Stimulated activated naive CD4-positive, alpha-beta T cell (primary cell): ENCODE measurements around the gene TMEM229B.
A peak's percentile ranks its signal among the peaks of the same experiment; 100 is the strongest.

Experiments used
- DNase-seq, 6 experiments: peaks; one replicate each; lab custom pipeline; 2025; lab: John Stamatoyannopoulos, UW

Gene TMEM229B

DNA sequence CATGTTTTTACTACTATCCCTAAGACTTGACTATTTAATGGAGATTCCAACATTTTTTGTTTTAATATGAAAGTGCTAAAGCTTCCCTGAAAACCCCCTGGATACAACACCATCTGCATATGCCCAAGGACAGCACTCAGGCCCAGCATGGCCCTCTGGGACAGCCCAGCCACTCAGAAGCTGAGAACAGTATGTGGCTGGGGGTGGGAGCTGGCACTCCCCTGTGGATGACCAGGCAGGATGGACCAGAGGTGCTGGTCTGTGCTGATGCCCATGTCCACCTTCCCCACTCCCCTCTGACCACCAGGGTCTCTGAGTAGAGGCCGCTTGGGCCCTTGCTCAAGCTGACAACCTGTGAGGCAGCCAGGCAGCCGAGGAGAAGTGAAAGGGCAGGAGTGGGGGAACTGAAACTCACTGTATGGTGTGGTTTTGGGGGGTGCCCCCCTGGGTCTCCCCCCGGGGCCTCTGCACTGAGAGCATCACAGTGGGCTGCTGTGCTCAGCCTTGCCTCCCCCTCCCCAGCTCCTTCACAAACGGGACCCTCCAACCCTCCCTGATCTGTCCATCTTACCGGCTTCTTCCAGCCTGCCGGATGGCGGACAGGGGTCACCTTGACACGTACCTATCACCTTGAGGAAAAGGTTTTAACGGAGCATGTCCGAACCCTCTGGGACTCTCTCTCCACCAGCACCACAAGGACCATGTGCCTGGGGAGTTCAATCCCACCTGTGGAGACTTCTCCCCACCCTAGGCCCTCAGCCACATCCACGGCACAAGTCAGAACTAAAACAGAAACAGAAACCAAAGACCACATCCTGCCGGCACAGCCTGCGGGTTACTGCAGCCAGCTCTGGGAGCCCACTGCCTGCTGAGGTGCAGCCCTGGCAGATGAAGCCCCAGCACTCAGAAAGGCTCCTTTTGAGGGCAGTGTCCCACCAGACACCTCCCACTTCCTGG is at the start of gene TMEM229B:
Gene TMEM229B, minus strand, starts transcription at position 785 of the 957 bp plus-strand sequence. CDS start 14,798 bp downstream, outside the sequence.
- peak; percentile 25 to 84 (median 65) for DNase-seq

DNA sequence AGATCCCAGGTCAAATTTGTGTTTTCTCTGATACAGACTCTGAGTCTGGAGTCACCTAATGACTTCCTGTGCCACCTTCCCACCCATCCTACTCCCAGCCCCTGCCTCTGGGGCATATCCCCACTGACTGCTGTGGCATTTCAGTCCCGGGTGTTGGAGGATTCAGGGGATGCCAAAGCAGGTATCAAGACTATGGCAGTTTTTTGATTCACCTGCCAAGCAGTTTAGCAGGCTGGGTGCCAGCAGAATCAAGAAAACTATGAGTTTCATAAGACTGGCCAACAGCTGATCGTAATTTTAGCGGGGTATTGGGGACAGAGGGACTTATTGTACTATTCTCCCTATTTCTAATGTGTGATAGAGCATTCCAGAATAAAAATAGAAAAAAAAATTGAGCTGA is 49.2 kb upstream of the TMEM229B start:
- no peak for DNase-seq

DNA sequence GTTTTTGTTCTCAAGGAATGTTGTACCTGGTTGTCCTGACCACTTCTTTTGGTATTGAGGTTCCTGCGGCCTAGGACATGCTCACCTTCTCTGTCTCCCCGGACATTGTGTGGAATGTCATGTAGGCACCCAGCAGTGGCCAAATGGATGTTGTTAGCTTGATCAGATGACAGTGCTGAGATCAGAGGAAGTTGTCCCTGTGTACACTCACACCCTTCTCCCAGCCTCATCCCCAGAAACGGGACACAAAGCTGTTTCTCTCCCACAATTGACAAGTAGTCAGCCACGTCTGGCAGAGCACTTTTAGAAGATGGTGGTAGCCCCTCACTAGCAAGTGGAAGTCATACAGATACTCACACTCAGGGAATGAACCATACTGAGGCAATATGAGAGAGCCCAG is 47.6 kb upstream of the TMEM229B start:
- no peak for DNase-seq

DNA sequence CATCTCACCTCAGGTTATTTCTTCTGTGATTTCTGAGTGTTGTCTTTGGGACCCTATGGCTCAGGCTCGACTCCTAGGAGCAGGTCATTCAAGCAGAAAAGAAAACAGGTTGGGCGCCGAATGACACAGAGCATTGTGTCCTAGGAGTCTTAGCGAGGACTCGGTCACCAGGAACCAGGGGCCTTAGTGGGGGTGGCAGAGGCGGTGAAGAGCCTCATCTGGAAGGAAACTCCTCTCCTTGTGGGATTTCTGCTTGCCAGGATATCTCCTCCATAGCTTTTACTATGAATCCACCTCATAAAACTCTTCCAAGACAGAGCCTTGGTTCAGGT is 45.2 kb upstream of the TMEM229B start:
- DNase-seq, result no peak

DNA sequence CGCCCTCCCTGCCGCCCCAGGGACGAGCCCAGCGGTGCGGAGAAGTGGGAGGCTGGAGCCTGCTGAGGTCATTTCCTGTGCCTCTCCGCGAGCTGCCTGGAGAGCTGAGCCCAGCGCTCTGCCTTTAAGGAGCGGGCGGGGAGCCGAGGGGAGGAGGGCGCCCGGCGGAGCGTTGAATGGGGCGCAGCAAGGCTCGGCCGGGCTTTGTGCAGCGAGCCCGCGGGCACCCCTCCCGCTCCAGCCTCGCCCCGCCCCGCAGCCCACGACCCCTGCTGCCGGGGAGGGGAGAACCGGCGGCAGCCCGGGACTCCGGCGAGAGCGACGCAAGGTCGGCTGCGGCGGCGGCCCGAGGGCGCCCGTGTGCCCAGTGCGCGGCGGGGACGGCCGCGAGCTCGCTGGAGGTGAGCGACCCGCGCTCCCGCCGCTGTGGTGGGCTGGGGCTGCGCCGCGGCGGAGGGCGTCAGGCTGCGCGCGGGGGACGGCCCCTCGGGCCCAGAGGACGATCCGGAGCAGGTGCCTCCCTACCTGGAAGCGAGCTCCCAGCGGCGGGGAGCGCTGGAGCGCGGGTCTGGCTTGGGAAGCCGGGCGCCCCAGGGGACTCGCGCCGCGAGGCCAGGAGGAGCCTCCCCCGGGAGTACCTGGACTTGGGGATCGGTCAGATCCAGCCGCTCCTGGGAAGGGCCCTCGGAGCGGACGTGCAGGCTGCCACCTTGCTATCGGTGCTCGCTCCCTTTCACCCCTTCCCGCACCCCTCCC is 44.7 kb upstream of the TMEM229B start, which contains the start of gene PLEKHH1:
Gene PLEKHH1, plus strand, starts transcription at position 293 of the 756 bp plus-strand sequence. CDS start 8,578 bp downstream, outside the sequence.
- DNase-seq, result peak in 5 of 6 experiments; percentile 11 to 20 (median 12)

DNA sequence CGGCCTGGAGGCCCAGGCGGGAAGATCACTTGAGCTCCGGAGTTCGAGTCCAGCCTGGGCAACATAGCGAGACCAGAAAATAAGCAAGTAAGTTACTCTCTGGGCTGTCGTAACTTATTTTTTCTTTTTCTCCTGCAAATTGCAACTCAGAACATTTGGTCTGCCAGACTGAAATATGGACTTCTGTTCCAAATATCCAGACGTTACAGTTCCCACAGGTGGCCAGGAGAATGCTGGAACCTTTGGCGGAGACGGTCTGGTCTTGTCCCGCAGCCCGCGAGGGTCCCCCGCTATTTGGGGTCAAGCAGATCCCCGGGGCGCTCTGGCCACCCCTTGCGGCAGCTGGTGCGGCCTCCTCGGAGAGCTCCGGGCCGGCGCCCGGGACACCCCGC is 44.1 kb upstream of the TMEM229B start:
- DNase-seq, result no peak

DNA sequence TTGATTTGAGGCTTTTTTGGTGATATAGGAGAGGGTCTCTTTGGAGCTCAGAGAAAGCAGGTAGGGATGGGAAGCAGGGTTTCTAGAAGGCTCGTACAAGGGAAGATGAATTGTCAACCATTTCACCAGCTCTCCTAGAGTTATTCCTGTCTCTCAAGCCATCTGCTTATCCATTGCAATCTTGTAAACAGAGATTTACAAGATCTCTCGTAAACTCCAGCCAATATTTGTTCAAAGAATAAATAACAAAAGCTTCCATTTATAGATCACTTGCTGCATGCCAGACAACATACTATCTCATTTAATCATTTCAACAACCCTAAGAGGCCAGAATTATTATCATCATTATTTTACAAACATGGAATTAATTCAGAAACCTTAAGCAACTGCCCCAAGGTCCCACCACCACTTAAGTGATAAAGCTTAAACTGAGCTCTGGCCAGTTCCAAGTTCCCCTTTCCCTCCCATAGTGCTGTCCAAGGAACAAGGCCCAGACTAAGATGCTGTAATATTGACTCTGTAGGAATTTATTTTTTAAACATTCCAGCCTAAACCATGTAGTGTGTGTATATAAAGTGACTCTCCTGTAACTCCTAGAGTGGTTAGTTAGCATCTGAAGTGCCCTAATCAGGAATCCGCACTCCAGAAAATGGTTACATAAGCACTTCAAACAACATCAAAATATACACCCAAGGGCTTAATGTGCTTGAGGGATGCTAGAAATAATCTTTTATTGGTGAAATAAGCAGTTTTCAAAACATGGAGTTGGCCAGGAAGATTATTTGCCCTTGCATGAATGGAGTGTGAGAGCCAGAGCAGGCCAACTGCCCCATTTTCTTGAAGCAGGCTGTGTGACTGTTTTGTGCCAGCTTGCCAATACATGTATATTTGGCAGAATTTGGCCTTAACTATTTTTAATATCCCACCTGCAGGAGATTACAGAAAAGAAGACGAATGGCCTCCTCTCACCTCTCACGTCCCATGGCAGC is 41.7 kb upstream of the TMEM229B start:
- DNase-seq, result no peak

DNA sequence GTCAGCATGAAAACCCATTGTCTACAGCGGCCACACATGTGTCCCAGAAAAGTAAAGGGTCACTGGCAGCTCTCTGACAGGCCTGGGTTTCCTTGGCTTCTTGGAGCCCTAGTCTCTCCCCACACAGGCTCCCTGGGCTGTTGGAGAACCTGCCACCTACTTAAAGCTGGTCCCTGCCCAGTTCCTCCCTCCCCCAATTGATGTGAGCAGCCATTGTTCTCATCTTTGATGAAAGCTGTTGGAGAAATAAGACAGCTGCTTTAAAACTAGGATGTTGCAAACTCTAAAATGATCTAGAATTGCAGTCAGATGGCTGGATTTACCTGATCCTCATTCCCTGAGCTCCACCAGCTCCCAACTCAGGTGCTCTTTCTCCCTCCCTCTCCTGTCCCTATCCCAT is 39.8 kb upstream of the TMEM229B start:
- DNase-seq, result no peak

DNA sequence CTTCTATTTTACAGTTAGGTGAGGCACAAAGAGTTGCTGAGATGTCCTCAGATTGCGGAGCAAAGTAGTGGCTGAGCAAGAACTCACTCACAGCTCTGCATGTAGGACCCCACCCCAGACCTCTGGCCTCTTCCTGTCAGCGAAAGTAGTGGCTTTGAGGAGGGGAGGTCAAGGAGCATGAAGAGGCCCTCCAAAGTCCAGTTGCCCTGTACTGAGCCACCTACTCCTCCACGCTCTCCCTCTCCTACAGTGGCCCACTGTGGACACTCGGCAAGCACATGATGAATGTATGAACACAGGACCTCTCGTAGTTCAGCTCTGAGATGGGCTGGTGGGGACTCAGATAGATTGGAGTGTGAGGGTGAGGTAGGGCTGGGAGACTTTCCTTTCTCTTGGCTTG is 39.2 kb upstream of the TMEM229B start:
- no peak for DNase-seq

DNA sequence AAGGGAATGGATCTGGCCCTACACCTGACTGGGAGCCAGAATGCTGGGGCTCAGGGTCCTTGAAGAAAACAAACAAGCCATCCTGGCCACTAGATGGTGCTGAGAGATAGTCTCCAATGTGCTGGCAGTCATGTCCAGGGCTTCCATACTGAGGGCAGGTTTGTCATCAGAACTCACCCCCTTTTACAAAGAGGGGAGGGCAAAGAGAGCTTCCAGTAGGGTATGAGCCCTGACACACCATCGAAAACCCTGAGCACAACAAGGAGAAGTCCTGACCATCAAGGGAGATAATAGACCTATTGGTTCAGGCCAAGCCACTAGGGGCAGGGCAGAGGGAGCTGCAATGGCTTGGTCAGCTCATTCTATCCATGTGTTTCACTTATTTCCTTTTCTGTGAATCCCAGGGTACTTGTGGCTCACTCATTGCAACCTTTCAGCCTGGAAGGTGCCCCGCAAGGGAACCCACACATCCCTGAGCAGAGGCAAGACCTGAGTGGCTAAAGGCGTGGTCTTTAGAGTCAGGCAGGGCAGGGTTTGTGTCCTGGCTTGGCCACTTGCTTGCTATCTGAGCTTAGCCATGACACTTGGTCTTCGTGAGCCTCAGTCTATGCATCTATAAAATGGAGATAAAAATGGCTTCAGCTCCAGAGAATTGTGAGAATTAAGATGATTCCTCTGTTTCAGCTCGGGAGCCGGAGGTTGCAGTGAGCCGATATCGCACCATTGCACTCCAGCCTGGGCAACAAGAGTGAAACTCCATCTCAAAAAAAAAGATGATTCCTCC is 38.3 kb upstream of the TMEM229B start:
- peak in 3 of 6 experiments; percentile 8 to 32 (median 13) for DNase-seq

DNA sequence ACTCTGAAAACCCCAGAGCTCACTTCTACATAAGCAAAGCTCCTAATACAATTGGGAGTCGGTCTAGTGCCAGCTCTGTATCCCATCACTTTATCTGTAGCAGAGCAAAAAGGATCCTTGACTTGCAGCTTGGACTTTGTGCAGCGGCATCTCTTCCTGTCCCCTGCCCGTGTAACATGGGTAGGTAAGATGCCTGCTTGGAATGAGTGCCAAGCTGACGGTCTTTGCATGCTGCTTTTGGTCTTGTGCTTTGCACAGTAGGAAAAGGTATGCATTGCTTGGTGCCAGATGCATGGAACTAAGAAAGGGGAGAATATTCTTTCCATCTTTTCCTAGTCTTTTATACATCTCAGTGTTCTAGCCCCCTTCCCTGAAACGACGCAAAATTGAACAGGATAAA is 37.7 kb upstream of the TMEM229B start:
- no peak for DNase-seq

DNA sequence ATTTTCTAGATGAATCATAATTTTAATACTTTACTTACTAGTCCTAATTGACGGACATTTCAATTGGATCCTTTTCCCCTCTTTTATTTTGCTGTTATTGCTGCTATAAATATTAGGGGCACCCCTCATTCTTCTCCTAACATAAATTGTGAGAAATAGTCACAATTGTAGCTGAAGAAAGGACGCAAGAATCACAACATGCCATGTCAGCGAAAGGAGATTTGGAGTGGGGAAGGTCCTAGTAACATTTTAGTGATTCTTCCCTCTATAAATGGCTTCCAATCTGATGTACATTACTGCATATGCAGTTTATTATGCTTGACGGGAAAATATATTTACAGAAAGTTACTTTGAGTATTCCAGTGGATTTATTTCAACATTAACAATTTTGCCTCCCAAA is 36.9 kb upstream of the TMEM229B start:
- DNase-seq, result no peak

DNA sequence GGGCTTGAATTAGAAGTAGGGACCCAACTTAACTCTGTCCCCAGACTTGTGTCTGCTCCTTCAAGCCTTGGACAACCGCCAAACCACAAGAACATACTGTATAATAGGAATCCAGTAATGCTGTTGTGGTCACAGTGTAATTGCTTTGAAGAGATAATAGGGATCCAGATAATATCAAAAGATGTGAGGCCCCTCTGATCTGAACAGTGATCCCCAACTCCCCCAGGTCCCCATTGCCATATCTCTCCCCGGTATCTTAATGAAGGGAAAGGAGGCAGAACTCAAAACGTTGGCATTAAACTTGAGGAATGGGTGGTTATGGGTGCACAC is 36.1 kb upstream of the TMEM229B start:
- DNase-seq, result no peak

DNA sequence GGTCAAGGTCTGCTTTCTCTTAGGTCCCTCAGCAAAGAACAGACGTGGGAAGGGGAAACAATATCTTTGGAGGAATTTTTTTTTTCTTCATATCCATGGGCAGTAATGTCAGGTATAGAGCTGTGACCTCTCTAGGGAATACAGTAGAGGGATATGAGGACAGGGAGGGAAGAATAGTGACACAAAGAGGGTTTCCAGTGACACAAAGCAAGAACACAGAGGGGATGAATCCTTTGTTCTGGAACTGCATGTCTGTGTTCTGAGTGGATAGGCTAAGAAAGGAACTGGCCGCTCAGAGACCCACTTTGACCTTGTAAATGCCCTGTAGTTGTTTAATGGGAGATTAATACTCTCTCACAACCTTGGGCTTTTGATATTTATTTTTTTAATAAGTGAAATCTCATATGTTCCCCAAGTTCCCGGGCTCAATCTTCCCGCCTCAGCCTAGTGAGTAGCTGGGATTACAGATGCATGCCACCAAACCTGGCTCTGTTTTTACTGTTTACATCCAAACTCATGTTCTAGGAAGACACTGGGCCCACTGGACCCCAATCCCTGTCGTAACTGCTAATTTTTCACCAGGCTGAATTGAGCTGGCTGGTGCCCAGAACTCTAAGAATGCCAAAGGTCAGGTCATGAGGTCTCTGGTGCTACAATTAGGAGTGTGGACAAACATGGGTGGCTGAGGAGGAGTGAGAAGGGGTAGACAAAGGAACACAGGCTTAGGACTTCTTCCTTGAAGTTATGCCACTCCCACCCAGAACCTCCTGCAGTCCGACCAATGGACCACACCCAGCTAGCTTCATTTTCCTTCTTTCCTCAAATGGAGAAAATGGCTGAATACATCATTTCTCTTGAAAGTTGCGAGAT is 35.5 kb upstream of the TMEM229B start:
- DNase-seq, result no peak

DNA sequence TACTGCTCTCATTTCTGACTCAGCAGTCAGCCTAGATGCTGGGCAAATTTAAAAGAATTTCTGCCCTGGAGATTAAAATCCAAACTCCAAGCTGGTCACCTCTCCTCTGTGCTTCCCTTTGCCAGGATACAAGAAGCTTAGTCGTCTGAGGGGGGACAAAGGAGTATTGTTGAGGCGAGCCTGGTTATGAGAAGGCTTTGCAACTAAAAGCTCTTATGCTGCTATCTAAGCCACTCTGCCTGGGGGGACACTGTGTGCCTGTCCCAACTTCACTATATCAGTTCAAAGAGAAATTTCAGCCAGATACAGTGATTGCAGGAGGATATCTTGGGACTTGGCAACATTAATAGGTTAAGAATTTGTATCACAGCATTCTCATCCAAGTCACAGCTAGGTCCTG is 33.7 kb upstream of the TMEM229B start:
- DNase-seq, result no peak

DNA sequence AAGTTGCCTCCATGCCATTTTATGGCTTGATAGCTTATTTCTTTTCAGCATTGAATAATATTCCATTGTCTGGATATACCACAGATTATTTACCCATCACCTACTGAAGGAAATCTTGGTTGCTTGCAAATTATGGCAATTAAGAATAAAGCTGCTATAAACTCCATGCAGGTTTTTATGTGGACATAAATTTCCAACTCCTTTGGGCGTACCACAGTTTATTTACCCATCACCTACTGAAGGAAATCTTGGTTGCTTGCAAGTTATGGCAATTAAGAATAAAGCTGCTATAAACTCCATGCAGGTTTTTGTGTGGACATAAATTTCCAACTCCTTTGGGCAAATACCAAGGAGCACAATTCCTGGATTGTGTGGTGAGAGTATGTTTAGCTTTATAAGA is 32.0 kb upstream of the TMEM229B start:
- DNase-seq, result no peak

DNA sequence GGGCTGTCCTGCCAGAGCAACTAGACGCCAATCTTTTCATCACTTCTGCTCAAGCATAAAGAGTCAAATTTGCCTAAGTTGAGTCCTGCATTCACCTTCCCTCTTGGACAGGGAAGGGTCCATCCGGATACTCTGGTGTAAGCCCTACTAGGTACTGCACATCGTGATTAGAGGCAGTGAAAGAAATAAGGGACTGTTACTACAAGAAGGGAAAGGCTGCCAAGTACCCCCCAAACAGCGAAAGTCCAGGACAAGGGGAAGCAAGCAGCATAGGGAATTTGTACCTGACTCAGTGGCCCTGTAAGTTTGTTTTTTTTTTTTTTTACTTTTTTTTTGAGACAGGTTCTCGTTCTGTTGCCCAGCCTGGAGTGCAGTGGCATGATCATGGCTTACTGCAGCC is 30.9 kb upstream of the TMEM229B start:
- no peak for DNase-seq

DNA sequence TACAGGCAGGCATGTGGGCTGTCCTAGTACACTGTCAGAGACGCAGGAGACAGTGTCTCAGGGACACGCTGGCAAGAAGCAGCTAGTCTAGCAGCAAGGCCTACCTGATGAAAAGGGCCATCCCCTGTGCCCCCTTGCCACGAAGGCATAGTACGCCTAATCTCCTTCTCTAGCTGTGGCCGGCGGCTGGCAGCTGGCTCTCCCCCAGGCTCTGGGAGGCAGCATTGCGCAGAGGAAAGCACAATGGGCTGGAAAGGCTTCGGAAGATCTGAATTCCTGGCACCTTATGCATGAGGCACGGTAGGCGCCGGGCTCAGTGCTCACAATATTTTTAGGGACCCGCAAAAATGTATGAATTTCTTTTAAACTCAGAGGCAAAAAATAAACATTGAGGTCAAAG is 28.6 kb upstream of the TMEM229B start:
- DNase-seq, result no peak

DNA sequence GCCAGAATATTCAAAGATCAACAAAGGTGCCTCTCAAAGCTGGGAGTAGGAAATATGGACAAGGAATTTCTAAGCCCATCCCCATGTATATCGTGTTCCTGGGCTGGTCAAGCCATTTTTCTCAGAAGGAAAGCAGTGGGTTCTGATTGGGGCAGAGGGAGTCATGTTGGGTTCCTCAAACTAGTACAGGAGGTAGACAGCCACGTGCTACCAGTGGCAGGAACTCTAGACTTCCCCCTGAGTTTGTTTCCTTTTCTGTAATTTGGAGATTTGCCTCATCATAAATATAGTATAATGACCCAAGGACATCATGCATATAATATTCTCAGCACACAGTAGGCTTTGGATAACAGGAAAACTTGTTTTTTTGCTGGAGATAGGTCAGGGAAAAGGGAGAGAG is 28.2 kb upstream of the TMEM229B start:
- DNase-seq, result peak in 1 of 6 experiments; percentile 6
